OCI-M2 (cell line): ENCODE results near the gene ADGRE2.
"Not testable (repeated sequence)": the region's sequence is repeated elsewhere in the genome, so short reads cannot be mapped to it uniquely, and the experiment has no call there.

Experiments
- DNase-seq: peaks from one replicate; lab custom pipeline; 2025; ENCODE audit not compliant: unreplicated experiment; lab: John Stamatoyannopoulos, UW

ADGRE2 gene

GRCh38 chr19:14778110-14778845 is at the start of gene ADGRE2:
Gene ADGRE2, minus strand, starts transcription at chr19:14778560. Its CDS starts 1,804 bp downstream, at chr19:14776756.
- not testable (repeated sequence) for DNase-seq

DNA sequence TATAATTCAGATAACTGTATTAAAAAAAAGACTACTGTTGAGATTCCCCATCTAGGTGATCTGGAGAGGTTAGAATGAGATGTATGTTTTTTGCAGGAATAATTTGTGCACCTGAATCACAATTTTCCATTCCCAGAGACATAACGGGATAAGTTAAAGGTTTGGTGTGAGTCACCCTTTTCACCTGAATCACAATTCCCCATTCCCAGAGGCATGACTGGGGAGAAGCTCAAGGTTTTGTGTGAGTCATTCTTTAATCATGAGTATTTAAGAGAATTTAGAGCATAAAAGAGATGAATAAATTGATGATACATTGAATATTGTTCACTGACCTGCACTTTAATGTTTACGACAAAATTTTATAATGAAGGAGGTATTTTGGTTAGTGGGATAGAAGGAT is 47.6 kb upstream of the ADGRE2 start:
- DNase-seq, result no peak

DNA sequence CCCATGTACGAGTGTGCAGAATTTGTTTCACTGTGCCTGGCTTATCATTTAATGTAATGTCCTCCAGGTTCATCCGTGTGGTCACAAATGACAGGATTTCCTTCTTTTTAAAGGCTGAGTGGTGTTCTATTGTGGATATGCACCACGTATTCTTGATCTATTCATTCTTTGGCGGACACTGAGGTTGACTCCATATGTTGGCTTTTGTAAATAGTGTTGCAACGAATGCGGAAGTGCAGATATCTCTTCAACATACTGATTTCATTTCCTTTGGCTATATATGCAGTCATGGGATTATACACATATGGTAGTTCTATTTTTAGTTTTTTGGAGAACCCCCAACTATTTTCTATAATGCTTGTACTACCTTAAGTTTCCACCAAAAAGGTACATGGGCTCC is 43.6 kb upstream of the ADGRE2 start:
- no peak for DNase-seq

DNA sequence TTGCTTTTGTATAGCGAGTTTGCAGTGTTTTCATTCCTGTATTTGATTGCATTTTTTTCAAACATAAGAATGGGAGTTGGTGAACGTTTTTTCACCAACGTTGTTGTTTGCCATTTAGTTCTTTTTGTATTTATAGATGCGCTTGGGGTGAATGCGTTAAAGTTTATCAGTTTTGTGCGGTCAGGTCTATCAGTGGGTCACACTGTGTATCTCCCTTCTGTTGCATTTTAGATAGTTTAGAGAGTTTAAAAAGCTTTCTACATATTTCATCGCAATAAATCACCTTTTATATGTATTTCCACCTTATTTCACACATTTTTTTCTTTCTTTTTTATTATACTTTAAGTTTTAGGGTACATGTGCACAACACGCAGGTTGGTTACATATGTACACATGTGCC is 40.2 kb upstream of the ADGRE2 start:
- DNase-seq, result no peak

DNA sequence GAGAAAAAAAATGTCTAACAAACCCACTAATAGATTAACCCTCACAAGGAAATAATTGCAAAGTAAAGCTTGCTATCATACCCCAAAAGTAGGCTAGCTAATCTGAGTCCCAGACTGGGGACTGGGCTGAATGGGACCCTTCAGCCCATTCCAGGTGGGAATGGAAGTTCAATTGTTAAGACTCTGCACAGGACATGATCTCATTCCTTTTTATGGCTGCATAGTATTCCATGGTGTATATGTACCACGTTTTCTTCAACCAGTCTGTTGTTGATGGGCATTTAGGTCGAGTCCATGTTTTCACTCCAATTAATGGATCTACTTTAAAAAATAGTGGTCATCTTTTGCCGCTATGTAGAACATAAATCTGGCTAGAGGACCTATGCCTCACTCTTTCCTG is 38.7 kb upstream of the ADGRE2 start:
- DNase-seq, result no peak

GRCh38 chr19:14814982-14815652 is 36.8 kb upstream of the ADGRE2 start:
- no peak for DNase-seq

- no peak for DNase-seq
Measured at GRCh38 chr19:14809272-14810057, 31.1 kb upstream of the ADGRE2 start.

- DNase-seq, result no peak
Measured at GRCh38 chr19:14804765-14805164, 26.4 kb upstream of the ADGRE2 start.

GRCh38 chr19:14798760-14799159 is 20.4 kb upstream of the ADGRE2 start:
- DNase-seq, result no peak

DNA sequence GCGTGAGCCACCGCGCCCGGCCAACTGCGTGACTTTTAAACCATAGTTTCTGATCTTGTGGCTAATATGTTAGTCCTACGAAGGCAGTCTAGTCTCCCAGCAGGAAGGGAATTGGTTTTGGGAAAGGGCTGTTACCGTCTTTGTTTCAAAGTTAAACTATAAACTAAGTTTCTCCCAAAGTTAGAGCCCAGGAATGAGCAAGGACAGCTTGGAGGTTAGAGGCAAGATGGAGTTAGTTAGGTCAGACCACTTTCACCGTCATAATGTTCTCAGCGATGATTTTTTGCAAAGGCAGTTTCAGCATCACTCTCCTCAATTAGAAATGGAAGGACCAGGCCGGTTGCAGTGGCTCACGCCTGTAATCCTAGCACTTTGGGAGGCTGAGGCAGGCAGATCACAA is 17.7 kb upstream of the ADGRE2 start:
- no peak for DNase-seq

DNA sequence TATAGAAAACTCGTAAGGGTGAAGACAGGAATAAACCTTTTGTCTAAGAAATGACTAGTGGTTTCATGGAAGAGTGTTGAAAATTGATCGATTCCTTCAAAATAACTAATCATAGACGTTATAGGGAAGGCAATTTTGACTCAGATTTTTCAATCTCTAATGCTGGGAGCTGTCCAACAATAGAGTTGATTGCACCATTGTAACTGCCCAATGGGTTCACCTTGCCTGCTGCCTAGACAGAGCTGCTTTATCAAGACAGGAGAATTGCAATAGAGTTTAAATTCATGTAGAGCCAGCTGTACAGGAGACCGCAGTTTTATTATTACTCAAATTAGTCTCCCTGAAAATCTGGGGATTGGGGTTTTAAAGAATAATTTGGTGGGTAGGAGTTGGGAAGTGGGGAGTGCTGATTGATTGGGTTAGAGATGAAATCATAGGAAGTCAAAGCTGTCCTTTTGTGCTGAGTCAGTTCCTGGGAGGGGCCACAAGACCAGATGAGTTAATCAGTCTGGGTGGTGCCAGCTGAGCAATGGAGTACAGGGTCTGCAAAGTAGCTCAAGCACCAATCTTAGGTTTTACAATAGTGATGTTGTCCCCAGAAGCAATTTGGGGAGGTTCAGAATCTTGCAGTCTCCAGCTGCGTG is 16.8 kb upstream of the ADGRE2 start:
- no peak for DNase-seq

GRCh38 chr19:14792250-14792649 is 13.9 kb upstream of the ADGRE2 start:
- not testable (repeated sequence) for DNase-seq

- DNase-seq, result peak; percentile 67
Measured at GRCh38 chr19:14786421-14786851, 8.1 kb upstream of the ADGRE2 start.

DNA sequence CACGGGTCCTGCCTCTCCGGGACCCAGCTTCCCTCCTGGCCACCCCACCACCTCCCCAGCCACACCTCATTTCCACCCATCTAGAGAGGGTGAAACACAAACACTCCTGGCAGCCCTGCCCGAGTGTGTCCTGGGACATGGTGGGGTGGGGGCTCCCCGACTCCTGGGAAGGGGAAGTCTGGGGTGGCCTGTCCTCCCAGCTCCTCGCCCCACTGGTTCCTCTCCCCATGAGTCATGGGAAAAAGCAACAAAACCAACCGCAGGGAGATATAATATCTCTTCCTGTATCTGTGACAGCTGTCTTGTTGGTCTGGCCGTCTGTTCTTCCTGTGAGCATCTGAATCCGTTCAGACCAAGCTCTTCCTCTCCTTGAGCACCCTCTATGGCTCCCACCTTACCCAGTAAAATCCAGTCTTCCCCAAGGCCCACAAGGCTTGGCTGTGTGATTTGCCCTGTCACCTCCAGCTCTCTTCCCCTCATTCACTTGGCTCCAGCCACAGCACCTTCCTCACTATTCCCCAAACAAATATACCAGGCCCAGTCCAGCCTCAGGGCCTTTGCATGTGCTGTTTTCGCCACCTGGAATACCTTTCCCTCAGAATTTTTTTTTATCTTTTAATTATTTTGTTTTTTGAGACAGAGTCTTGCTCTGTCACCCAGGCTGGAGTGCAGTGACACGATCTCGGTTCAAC is 6.9 kb upstream of the ADGRE2 start:
- DNase-seq, result peak; percentile 97

DNA sequence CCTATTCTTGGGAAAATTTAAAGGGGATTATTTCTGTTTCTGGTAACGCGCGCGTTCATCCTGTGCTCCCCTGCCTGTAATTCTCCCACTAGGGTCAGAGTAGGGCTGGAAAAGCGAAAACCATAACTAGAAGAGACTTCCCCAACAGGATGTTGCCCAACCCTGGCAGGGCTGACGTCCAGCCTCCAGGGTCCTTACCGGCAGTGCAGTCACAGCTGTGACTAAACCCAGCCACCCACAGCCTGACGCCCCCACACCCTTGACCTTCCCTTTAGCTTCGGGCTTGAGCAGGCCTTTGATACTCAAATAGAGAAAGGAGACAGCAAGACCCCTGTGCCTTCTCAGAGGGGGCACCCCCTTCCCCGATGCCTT is 6.4 kb upstream of the ADGRE2 start:
- DNase-seq, result peak; percentile 89

GRCh38 chr19:14783410-14783998 is 5.1 kb upstream of the ADGRE2 start:
- peak; percentile 79 for DNase-seq

GRCh38 chr19:14782626-14783409 is 4.5 kb upstream of the ADGRE2 start:
- no peak for DNase-seq

- DNase-seq, result not testable (repeated sequence)
Measured at GRCh38 chr19:14781713-14782536, 3.6 kb upstream of the ADGRE2 start.
